ENCODE results near the gene THAP11.

DNA sequence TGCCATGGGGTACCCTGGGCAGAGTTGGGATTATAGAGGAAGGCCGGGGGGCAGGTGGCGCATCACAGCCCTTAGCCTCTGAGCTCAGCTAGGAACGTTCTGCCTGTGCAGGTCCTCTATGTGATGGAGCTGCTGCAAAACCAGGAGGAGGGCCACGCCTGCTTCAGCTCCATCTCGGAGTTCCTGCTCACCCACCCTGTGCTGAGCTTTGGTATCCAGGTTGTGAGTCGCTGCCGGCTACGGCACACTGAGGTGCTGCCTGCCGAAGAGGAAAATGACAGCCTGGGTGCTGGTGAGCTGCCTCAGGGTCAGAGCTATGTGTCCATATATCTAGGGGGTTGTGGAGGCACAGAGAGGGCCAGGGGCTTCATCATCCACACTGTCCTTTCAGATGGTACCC lies 36.7 kb downstream of the THAP11 start:
- TF ChIP-seq POLR2A (IDR thresholded peaks at IDR 0.05) (no peak), POLR2AphosphoS5 (IDR thresholded peaks at IDR 0.05; ENCODE audit: insufficient read depth in 1 of 2, low read depth in 1 of 2) (no peak)
- TF ChIP-seq, protein P1, sequence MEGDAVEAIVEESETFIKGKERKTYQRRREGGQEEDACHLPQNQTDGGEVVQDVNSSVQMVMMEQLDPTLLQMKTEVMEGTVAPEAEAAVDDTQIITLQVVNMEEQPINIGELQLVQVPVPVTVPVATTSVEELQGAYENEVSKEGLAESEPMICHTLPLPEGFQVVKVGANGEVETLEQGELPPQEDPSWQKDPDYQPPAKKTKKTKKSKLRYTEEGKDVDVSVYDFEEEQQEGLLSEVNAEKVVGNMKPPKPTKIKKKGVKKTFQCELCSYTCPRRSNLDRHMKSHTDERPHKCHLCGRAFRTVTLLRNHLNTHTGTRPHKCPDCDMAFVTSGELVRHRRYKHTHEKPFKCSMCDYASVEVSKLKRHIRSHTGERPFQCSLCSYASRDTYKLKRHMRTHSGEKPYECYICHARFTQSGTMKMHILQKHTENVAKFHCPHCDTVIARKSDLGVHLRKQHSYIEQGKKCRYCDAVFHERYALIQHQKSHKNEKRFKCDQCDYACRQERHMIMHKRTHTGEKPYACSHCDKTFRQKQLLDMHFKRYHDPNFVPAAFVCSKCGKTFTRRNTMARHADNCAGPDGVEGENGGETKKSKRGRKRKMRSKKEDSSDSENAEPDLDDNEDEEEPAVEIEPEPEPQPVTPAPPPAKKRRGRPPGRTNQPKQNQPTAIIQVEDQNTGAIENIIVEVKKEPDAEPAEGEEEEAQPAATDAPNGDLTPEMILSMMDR (IDR thresholded peaks at IDR 0.05): no peak

Measured in vagina (tissue), 2 donors.